ENCODE measurements around the gene NYAP2.

DNA sequence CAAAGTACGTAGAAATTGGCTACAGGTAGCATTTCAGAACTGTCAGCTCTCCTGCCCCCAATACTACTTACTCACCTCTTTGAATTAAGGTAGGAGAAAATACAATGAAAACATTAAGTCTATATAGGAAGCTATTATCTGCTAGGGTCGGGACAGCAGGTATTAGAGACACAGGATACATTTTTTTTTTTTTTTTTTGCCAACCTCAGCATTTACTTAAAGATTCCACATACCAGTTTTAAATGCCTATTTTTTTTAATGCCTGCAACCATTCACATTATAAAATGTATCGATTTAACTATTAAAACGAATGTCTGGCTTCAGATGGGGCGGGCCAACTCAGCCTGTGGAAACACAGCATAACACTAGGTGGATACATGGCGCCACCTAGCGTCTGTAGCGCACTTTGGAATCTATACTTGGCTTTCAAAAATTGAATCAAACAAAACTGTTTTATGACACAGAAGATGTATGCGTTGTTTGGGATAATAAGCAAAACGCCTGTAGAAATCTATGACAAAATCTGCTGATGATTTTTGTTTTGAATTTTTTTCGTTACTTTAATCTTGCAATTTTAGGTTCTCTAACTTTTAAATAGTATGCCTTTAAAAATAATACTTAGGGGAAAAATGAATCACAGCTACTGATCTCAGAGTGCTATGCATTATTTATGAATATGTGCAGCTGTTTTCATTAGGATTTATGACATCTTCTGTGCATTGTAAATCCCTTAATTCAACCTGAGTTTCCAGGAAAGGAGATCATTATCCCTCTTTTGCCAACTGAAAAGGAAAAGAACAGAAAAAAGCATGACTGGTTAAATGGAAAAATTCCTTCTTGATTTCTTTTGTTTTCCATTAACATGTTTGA lies 261.0 kb downstream of the NYAP2 start:
- peak; percentile 76 to 92 for TF ChIP-seq CTCF (conservative IDR thresholded peaks at IDR 0.05 in 1 of 2, IDR thresholded peaks at IDR 0.05 in 1 of 2; ENCODE audit: extremely low read depth in 1 of 2, insufficient read depth in 1 of 2, low read depth in 1 of 2, low read length in 2 of 2)
- no peak for TF ChIP-seq EZH2 (IDR thresholded peaks at IDR 0.05; ENCODE audit: borderline replicate concordance, low read length)
